ENCODE data around the gene LEKR1.
"Not testable (repeated sequence)": the region's sequence is repeated elsewhere in the genome, so short reads cannot be mapped to it uniquely, and the experiment has no call there.

Gene LEKR1

DNA sequence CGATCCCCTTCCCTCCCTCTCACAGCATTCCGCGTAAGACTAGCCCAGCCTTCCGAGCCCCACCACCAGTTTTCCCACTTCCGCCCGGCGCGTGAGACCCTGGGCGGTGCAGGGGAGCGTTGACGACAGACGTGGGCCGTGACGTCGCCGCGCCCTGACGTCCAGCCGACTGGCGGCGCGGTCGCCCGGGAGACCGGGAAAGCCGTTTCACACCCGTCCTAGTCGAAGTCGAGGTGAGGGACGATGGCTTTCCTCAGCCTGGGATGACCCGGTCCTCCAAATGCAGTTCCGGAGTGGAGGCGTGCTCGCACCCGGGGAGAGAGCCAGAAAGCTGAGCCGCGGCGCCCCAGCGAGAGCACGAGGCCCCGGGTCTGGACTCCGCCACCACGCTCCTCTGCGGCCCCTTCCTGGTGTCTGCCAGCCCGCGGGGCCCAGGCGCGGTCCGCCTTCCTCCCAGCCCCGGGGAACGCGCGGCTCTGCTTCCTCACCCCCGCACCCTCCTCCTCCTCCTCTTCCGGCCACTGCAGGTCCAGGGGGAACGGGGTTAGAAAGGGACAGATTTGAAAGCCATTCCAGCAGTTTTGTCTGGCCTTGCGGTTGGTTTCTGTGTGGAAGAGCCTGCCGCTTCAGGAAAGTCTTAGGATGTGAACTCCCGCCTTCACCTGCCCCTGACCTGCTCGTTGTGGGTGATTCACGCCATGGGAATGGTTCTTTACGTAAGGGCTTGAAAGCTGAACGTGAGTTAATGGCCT is at the start of gene LEKR1:
TSS of gene LEKR1 (plus strand) at position 210 of the 752 bp plus-strand sequence. CDS start 2,977 bp downstream, outside the sequence.
- peak; percentile 83 to 96 (median 95) for DNase-seq

DNA sequence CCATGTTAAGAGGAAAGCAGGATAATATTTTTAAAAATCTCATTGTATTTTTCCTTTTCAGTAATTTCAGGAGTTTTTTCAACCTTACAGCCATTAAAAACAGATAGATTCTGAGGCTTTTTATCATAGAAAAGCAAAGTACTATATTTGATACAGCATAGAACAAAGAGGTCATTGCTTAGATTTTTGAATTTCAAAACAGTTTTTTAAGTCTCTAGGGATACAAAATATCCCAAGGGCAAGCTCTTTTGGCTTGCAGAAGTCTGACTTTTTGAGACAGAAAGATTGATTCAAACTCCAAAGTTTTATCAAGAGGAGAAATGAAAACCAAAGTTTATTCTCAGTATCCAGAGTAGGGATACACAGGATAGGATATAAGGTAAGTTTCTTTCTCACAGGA is 49.3 kb upstream of the LEKR1 start:
- DNase-seq, result no peak

DNA sequence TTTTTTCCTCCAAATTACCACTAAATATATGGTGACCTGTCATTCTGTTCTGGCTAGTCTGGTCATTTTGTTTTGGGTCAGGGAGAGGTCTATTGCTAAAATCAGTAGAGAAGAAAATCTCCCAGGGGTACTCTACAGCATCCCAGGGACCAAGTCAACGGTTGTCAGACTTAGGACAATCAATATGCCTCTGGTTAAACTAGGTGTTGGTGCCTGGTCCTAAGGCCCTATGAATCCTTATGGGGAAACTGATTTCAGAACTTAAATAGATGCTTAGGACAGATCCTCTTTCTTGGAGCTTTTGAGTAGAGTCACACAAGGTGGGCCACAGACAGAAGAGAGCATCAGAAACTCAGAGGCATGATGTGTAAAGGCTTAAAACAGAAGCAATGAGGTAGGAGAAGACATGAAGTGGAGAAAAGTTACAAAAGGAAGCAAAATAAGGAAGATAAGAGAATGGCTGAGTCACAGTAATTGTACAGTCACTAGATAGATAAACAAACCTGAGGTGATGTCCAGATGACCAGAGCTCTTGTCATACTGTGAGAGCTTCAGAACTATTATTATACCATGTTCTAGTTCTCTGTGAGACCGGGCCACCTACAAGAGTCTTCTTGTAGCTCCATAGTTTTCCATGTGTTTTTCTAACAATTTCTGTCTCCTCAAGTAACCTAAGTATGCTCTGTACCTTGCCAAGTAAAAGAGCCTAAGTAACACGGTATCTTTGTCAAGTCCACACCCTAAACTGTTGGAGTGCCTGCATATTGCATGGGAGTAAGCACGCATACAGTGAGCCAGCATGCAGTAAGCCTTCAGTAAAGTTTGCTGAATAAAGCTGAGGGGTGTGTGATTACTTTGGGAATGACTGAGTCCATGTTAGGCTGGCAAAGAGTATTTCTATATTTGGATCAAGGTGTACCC is 44.6 kb upstream of the LEKR1 start:
- no peak for DNase-seq

DNA sequence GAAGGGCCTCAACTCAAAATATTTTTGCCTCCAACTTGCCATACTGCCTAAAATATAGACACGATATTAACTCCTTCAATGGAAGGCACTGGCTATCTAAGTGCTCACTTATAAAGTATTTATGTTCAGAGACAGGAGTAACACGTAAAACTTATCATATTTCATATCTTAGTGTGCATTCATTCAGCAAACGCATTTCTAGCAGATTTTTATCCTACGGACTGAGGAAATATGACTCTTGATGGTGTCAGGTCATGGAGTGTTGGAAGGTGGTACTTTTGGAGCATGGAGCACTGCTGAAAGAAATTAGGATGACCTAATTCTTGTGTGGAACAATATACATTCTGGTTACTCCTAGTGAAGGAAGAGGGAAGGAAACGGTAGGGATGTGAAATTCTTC is 43.8 kb upstream of the LEKR1 start:
- DNase-seq, result no peak

DNA sequence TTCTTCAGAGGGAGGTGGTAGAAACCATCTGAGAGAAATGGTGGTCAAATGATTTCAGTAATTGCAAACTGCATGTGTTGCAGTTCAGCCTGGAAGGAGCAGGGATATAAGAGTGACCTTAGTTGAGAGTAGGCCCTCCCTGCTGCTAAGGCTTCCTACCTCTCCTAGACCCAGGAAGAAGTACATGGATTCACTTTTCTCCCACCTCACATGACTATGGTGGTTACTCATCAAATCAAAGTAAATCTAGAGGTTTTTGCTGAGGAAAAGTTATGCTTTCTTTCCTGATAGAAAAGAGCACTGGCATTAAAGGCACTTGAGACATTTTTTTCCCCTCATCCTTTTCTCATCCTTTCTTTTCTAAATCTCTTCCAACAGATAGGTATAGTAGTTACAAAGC is 43.2 kb upstream of the LEKR1 start:
- DNase-seq, result no peak

DNA sequence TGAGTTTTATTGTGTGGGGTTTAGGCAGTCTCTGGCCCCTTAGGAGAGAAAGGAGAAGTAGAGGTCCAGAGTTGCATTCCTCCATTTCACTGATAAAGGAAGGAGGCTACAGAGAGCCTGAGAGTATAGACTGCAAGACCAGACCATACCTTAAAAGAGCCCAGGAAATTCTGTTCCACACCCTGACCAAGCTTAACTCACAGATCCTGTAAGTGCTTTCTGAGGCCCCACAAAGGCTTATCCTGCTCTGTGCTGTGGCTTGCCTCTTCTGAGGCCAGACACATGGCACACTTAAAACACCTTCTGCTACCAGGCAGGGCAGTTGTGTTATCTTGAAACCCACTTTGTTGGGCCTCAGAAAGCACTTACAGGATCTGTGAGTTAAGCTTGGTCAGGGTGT is 39.2 kb upstream of the LEKR1 start:
- no peak for DNase-seq

DNA sequence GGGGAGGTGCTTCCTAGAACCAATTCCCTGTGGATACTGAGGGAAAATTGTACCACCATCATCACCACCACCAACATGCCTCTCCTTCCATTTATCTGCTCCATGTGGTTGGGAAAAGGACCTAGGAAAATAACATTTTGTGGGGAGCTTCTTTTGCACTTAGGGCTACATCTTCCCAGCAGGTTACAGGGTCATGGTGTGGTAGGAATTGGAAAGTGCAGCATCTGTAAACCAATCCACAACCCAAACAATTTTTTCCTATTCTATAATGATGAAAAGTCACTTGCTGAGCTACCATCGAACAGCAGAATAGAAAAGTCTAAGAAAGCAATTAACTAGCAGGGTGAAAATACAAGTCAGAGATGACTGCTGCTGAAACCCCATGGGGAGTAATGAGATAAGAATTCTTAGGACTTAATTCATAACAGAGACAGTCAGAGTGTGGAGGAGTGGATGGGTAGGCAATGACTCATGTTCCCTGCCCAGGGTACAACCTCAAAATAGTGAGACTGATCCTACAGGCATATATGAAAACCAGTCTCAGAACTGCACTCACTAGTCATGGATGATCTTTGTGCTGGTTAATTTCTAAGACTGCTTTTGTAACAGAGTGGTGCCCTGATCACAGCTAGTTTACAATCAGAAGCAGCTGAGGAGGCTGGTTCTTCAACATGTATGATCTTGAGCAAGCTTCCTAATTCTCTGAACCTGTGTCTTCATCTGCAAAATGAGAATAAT is 38.1 kb upstream of the LEKR1 start:
- DNase-seq, result no peak

DNA sequence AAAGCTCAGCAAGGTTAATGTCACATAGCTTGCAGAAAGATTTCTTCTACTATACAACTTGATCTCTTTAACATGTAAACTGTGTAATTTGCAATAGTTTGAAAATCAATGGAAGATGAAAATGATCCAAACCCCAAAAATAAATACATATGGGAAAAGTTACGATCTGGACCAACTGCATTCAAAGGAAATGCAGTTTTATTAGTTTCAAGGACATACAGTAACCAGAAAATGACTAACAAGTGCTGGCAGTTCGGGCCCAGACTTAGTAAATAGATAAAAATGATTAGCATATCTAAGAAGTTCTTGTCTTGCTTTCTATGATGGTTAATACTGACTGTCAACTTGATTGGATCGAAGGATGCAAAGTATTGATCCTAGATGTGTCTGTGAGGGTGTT is 37.3 kb upstream of the LEKR1 start:
- DNase-seq, result no peak

DNA sequence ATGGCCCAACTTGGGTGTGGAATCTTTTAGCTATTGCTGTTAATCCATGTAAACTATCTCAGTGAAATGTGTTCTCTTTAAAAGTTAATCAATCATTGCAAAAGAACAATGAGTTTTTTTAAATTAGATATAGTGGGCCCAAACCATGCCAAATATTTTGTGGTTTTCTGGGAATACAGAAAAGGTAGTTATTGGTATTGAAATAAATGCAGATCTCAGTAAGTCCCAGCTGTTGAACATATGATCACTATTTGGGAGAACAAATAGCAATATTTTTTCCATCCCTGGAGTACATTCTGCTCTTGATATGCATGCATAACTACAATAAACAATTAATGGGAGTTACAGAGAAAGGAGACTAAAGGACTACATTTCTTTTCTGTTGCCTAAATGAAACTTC is 36.0 kb upstream of the LEKR1 start:
- no peak for DNase-seq

DNA sequence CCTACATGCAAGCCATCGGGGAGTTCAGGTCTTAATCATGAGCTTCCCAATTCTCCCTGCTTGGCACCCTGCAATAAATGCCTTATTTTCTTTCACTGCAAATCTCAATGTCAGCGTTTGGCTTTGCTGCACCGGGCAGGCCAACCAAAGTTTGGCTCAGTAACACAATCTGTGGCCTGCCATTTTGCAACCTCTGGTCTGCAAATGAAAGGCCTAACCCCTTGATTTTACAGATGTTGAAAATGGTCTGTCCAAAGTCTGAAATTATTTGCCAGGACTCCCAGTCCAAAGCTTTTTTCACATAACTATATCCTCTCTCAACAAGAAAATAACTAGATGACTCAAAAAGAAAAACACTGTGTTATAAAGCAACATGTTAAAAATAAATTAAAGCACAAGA is 34.0 kb upstream of the LEKR1 start:
- no peak for DNase-seq

DNA sequence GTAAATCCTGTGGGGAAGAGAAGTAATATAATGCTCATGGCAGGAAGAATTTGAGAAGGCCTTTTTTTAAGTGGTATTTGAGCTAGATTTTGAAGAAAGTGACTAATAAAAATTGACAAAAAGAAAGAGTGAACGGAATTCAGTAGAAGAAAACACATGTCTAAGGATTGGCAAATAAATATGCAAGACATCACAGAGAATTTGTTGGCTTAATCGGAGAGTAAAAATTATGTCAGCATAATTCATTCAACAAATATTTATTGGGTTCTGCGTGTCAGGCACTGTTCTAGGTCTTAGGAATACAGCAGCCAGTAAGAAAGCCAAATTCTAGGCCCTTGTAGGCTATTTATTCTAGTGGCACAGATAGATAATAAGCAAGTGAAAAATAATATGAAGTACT is 33.6 kb upstream of the LEKR1 start:
- no peak for DNase-seq

DNA sequence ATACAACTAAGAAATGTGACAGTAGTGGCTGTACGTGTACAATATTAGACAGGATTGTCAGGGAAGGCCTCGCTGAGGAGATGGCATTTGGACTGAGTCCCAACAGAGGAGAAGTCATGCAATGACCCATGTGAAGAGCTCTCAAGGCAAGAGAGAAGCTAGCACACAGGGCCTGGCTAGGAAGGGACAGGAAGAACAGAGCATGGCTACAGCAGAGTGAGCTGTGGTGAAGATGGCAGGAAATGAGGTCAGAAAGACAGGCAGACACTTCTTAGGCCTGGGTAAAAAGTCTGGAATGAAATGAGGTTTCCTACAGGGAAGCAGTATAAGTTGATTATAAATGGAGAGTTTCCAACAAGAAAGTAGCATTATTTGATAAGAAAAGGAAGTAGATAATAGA is 33.2 kb upstream of the LEKR1 start:
- no peak for DNase-seq

DNA sequence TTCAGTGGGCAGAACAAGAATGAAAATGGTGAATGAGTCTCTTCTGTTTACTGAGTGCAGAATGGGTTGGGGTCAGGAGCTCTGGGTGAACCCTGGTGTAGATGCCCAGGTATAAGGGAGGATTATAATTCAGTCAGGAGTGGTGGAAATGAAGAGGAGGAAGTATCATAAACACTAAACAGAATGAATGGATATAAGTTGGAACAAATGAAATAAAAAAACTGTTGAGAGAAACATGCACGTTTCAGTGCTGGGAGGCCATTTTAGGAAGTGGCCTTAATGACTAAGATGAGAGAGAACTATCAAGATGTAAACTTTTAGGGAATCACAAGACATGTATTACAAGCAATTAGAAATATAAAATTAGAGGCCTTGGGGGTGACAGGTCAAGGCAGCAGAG is 32.8 kb upstream of the LEKR1 start:
- DNase-seq, result no peak

DNA sequence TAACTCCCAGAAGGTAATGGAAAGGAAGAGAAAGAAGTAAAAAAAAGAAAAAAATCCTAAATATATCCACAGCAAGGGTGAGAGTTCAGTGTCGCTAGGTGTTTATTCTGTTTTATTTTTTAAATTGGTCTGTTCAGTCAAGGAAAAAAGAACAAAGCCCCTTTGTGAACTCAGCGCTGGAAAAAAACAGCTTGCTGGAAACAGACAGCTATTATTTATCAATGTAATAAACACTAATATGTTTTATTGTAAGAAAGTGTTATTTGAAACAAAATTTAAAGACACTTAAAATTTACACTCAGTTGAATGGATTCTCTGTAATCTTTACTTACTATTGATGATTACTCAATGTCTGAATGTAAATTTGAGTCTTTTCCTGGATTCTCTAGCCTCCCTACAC is 32.3 kb upstream of the LEKR1 start:
- DNase-seq, result no peak

DNA sequence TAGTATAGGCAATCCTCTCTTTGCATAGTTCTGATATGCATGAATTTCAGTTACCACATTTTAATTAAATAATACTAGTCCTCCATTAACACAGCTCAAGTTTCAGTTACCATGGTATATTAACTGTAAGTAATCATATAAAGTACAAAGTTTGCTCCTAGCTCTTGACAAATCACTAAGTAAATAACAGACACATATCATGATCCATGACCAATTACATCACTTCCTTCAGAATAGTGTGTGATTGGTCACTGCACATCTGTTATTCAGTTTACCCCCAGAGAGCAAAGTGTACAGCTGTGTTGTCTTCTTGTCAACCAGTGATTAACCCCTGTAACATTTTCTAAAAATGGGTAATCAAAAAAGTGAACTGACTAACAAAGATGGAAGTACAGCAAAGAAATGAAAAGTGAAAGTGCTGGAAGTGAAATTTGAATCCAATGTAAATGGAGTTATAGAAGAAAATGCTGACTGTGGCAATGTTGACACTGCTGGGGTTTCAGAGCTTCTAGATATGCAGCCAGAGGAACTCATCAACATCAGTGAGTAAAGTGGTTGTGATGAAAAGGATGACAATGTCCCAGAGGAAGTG is 30.2 kb upstream of the LEKR1 start:
- no peak for DNase-seq

DNA sequence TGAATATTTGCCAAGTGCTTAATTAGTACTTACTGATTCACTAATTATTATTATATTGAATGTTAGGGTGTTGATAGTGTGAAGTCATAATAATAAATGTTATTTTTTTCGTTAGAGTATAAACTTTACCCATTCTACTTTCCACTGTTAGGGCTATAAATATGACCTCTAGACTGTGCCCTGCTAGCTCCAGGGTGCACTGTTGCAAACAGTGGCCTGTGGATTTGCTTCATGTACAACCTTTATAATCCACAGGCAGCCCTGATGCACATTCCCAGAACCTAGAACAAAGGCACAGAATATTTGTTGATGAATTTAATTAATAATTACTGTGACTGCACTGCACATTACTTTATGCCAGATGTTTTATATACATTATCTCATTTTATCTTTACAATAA is 28.8 kb upstream of the LEKR1 start:
- DNase-seq, result peak in 1 of 3 experiments; percentile 43

DNA sequence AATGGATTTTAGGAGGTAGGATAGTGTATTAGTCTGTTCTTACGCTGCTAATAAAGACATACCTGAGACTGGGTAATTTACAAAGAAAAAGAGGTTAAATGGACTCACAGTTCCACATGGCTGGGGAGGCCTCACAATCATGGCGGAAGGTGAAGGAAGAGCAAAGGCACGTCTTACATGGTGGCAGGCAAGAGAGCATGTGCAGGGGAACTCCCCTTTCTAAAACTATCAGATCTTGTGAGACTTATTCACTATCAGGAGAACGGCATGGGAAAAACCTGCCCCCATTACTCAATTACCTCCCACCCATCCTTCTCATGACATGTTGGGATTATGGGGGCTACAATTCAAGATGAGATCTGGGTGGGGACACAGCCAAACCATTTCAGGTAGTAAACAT is 25.9 kb upstream of the LEKR1 start:
- DNase-seq, result not testable (repeated sequence)

DNA sequence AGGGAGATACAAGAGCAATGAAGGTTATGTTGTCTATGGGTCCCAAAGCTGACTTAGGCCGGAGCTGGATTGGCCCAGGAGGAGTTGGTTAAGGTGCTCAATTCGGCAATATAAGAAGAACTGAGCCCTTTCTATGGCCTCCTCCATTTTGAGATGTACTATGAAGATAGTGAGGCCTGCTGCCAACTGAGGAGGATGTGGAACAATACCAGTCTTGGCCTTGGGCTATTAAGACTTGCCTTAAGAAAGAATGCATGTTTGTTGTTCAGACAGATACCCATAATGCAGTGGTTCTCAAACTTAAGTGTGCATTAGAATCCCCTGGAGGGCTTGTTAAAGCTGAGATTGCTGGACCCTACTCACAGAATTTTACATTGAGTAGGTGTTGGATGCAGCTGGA is 24.4 kb upstream of the LEKR1 start:
- DNase-seq, result no peak

DNA sequence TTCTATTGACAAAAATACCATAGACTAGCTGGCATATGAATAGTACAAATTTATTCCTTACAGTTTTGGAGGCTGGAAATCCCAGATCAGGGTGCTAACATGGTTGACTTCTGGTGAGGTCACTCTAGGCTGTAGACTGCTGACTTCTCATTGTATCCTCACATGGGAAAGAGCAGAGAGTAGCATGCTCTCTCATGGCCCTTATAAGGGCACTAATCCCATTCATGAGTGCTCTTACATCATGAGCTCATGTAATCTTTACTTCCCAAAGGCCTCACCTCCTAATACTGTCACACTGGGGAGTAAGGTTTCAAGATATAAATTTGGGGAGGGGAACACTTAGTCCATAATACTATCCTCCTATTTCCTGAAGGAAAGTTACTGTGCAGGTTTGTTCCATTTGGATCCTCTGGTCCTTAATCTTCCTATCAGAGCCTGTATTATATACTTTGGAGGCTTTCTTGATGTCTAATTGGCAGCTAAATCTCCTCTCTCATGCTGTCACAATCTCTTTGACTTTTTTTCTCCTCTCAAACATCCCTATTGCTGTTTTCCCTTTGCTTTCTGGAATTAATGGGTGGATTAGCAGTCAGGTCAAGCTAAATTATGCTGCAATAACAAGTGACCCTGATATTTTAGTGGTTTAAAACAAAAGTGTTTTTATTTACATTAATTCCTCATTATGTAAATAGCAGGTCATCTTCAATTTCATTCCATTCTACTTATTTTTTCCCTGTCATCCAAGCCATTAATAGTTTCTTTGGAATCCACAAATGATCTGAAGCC is 23.1 kb upstream of the LEKR1 start:
- DNase-seq, result no peak

DNA sequence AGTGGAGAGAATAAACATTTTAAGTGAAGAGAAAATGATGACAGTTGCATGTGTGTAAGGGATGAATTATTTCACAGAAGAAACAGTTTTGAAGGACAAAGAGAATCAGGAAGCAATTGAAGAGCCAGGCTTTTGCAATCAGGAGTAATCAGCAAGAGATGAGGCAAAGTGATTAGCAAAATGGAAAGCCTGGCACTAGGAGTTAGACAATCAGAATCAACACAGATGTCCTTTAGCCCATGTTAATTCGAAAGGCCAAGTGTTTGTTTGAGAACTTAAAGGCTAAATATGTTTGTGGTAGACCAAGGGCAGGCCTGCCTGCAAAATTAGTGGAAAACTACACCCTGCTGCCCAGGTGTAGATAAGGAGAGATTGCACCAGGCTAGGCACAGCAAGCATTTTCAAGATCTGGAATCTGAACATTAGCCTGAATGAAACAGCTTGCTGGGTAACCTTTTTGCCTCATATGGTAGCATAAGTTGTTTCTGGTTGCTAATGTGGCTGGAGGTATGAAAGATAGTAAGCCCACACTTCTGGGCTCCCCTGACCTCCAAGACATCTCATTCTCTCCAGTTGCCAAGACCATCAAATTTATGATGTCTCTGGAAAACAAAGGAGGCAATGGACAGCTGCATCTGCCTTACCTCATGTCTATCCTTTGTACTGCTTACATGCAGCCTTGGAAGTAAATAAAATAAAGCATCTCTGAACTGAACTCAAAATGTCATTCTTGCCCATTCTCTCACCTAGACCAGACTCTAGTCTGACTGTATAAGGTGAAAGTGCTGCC is 22.0 kb upstream of the LEKR1 start:
- DNase-seq, result no peak

DNA sequence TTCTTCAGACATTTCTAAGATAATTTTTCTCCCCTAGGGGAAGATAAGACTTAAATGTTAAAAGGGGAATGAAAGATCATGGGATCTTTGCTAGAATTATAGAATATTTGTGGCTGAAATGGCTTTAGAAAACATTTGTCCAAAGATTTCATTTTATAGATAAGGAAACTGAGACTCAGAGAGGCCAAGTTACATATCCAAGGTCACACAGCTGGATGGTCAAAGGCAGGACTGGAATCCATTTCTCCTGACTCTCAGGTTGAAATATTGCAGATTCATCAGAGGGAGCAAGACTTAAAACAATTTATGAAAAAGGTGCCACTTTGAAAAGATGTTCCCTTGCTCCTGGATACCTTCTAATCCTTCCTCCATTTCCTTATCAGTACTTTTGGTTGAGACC is 19.5 kb upstream of the LEKR1 start:
- DNase-seq, result no peak
